COLO668 (cell line): ENCODE data around the gene STAT5A.
"Not testable (repeated sequence)": the region's sequence is repeated elsewhere in the genome, so short reads cannot be mapped to it uniquely, and the experiment has no call there.

Experiments
- DNase-seq: peaks from one replicate; lab custom pipeline; 2025; ENCODE audit not compliant: unreplicated experiment; lab: John Stamatoyannopoulos, UW

Gene STAT5A

DNA sequence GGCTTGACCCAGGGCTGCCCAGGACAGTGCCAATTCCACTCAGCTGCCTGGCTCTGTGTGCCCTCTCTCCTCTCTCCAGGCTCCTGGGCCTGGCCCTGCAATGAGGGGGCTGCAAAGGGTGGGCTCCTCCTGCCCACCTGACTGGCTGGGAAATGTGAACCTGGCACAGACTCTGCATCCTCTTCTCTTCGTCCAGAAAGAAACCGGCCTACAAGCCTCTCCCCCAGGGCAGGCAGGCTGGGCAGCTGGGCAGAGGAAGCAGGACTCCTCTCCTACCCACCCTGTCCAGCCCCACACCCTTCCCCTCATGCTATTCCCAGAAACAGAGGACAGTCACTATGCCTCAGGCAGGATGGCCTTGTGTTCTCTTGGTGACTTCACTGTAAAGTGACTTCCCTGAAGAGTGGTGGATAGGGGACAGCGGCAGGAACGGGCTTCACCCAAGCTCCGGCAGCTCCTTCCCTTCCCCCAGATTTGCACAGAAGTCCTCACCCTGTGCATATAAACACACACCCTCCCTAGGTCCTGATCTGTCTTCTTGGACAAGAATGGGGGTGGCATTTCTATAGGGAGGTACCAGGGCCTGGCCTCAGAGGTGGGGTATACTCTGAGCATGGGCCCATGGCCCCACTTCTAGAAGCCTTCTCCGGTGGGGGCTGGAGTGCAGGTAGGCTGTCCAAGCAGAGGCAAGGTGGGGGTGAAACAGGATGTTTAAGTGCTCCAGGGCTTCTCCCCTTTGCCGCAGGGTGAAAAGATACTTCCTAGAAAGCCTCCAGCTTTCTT, 4.9 kb upstream of the STAT5A start:
- no peak for DNase-seq

DNA sequence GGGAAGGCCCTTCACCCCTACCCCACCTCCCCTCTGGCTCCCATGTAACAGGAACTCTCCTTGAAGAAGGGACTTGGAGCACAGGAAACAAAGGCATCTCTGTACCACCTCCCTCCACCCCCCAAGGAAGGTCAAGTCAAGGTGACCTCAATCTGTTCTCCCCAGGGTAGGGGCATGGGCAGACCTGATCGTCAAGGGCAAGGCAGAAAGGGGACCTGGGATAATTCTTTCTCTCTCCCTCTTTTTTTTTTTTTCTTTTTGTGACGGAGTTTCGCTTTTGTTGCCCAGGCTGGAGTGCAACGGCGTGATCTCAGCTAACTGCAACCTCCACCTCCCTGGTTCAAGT, 4.3 kb upstream of the STAT5A start:
- DNase-seq = no peak

DNA sequence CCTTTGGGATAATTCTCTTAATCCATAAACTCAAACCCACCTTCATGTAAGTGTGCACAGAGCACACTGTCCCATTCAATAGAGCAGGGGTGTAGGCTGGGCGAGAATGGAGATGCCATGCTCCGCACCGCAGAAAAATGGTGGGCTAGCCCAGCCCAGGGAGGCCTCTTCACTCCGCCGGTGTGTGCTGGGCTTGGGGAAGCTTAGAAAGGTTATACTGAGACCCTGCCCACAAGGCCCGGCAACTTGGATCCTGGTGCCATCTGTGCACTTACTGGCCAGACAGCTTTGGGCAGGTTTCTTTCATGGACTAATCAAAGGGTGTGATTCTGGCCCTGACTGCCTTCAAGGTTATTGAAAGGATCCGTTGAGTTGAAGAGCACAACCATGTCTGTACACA, 3.7 kb upstream of the STAT5A start:
- no peak for DNase-seq

DNA sequence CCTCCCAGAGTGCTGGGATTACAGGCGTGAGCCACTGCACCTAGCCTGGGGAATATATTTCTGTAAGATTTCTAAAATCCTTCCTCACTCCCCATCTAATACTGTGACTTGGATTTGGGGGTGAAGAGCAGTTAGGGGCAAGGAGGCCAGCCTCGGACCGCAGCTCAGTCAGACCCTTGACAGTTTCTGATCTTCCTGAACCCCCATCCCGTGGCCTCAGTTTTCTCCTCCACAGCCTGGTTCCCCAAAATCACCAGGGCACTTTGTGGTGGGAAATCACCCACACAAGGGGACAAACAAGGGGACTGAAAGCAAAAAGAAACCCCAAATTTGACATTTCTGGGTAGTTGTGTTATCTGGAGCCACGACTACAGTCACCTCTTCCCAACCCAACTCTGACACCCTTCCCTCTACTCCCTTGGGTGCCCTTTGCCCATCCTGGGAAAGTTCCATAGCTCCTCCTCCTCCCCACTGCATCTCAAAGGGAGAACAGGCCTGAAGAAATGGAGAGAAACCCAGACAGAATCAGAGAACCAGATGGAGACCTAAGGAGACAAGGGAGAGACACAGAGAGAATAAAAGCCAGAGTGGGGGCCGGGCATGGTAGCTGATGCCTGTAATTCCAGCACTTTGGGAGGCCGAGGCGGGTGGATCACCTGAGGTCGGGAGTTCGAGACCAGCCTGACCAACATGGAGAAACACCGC, 2.8 kb upstream of the STAT5A start:
- DNase-seq = no peak

DNA sequence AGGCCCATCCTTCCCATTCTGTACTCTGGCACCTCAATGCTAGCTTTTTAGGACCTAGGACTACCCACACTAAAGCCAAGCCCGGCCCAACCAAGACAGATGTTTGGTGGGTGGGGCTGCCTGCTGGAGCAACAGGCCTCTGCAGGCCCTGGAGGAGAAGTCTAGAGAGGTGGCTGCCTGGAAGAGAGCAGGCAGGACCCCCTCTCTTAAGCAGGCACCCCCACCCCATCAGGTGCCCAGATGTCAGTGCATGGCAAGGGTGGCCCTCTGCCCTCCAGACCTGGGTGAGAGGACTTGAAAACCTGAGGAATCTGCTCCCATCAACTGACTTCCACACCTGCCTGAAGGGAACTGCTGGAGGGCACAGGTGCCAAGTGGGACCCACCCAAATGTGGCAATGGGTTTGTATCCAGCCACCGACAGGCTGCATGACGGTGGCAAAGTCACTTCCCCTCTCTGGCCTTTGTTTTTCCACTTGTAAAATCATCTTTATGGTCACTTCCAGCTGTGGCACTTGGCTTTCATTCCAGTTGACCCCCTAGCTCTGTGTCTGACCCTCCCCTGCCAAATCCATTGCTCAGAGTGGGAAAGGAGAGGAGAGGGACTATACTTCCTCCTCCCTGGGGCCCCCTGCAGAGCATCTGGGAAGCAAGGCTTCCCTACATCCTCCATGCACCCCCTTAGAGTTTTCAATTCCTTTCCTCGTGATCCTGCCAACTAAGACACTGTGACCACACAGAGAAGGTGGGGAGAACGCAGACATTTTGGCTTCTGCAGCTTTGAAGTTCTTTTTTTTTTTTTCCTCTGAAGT, 1.7 kb upstream of the STAT5A start:
- DNase-seq = no peak

DNA sequence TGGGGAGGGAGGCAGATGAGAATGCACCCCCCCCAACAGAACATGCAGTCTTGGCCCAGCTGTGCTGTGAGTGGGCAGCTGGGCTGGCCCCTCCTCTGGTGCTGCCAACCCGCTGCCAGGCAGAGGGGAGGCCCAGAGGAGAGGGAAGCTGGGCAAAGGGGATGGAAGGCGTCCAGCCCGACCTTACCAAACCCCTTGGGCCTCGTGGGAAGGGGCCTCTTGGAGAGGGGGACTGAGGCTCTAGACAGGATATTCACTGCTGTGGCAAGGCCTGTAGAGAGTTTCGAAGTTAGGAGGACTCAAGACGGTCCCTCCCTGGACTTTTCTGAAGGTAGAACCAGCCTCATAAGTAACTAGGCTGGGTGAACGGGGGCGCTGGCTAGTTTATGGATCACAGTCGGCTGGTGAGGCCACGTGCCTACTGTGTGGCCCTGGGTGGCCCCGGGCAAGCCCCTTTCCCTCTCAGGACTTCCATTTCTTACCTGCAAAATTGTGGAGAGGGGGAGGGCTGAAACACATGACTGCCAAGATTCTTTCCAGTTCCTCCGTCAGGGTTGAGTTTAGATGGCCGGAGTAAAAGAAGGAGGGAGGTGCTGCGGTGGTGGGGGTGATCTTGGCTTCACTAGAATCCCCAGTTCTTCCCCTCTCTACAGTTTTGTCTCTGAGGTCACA, 857 bp upstream of the STAT5A start:
- no peak for DNase-seq

DNA sequence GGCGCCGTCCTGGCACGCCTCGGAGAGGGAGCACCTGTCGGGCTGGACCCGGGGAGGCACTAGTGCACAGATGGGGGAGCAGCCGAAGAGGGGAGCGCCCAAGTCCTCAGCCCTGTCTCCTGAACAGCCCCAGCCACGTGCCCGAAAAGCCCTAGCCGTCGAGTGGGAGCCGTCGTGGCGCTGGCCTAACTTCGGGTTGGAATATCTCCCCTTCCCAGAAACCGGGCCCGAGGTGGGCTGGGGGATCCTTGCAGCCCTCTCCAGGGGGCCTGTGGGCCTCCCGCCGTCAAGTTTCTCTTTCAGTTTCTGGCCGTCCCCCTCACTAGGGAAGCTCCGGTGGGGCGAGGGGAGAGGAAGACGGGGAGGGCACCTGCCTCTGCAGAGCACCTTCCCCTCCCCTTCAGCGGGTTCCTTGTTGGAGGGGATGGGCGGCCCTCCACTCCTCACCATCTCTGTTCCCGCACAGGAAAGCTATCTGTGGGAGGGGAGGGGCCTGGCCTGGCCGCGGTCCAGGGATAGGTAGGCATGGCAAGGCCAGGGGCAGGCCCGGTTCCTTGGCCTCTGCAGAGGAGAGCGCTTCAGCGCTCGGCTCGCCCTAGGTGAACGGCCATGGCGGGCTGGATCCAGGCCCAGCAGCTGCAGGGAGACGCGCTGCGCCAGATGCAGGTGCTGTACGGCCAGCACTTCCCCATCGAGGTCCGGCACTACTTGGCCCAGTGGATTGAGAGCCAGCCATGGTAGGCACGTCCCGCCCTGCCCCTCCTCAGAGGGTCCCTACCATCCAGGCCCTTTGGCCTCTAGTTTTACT, 709 bp downstream of the STAT5A start:
- no peak for DNase-seq

DNA sequence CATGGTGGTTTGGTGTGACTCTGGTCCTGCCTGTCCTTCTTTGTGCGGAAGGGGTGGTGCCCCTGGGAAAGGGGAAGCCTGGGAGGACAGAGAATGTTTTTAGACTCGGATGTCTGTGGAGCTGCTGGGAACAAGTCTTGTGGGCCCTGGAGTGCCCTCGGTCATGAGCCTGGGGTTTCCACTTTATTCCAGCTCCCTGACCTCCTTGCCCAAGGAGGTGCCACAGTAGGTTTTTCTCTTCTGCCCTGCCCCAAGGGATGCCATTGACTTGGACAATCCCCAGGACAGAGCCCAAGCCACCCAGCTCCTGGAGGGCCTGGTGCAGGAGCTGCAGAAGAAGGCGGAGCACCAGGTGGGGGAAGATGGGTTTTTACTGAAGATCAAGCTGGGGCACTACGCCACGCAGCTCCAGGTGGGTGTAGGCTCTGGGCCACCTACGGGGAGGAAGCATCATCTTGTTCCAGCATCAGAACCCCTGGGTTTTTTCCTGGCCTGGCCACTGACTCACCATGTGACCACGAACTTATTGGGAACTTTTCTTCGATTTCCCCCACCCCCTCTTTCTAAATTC, 1.4 kb downstream of the STAT5A start:
- no peak for DNase-seq

DNA sequence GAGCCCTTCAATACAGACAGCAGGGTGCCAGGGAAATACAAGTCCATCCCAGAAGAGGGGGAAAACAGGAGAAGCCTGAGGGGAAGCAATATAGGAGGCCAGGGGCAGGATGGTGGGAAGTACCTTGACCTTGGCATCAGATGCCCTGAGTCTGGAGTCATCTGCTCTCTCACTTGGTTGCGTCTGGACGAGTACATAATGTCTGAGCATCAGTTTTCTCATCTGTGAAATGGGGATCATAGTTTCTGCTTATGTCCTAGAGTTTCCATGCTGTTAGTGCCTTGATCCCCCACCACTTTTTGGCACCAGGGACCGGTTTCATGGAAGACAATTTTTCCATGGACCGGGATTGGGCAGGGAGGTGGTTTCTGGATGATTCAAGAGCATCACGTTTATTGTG, 2.3 kb downstream of the STAT5A start:
- DNase-seq = no peak

DNA sequence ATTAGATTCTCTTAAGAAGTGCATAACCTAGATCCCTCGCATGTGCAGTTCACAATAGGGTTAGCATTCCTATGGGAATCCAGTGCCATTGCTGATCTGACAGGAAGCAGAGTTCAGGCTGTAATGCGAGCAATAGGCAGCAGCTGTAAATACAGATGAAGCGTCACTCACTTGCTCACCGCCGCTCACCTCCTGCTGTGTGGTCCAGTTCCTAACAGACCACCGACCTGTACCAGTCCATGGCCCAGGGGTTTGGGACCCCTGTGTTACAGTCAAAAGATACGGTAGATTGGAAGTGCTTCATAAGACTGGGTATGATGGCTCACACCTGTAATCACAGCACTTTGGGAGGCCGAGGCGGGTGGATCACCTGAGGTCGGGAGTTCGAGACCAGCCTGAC, 2.8 kb downstream of the STAT5A start:
- DNase-seq = no peak

DNA sequence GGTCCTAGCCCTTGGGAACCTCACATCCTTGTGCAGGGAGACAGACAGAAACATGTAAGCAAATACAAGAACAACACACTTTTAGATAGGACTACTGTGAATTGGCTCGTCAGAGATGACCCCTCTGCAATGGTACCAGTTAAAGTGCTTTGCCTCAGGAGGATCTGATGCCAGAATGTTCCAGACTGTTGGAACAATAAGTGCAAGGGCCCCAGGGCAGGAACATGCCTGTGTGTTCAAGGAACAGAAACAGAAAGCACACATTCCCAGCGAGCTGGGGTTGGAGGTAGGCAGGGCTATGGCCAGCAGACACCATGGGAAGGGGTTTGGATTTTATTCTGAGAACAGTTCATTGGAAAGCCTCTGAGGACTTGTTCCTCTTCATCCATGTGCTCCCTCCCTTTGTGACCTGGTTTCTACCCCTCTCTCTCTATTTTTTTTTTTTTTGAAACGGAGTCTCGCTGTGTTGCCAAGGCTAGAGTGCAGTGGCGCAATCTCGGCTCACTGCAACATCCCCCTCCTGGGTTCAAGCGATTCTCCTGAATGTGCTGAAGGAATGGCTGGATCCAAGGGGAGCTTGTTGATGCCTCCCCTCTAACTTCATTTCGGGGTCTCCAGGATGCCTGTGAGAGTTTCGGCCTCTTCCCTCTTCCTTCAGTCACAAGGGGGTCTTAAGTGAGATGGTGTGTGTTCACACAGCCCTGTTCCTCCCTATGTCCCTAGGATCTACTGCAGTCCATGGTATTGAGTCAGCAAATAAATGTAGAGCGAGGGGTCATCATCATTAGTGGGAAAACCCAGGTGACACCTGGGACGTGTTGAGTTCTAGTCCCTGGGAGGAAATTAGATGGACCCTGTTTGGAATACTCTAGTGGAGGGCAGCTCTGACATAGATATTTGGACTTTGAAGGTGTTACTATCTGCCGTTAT, 6.4 kb downstream of the STAT5A start:
- no peak for DNase-seq

DNA sequence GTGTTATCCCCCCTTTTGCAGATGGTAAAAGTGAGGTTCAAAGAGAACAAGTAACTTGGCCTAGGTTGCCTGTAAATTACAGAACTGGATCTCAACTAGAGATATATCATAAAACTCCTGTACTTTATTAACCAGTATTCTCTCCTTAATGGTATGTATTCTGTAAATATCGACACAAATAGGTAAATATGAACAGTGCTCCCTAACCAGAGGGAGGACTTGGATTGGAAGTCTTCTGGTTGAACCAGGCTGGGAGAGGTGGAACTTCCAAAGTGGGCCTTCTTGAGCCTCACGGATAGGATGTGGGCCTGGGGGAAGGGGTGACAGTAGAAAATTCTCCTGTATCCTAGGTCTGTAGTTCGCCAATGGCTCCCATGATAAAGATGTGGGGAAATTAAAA, 7.7 kb downstream of the STAT5A start:
- no peak for DNase-seq

DNA sequence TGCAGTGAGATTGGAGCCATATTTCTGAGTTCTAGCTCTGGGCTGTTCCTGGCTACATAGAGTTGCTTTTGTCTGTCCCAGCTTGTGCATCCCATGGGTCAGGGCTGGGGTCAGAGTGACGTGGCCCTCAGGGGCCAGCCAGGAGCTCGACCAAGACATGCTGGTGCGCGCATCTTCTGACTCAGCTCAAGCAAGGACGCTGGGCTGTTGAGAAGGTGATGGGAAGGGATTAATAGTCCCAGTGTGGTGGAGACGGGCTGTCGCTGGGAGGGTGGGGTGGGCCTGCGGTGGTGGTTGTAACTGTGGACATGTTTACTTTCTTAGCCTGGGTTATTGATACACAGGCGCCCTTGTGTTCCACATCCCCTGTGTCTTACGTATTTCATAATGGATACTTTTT, 9.5 kb downstream of the STAT5A start:
- not testable (repeated sequence) for DNase-seq

DNA sequence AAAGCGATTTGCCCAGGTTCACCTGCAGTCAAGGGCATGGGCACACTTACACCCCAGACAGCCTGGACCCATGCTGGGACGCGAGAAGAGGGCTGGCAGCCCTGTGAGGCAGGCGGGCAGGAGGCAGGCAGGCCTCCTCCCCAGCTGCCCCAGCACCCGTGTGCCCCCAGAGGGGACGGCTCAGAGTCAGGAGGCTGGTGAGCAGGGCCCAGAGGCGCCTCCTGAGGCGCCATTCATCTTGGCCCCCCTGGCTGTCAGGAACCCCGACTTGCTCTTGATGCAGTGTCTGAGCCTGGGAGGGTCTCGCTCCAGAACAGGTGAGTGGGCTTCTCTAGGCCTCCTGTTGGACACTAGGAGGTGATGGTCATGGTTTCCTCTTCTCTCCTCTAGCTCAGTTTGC, 11.1 kb downstream of the STAT5A start:
- not testable (repeated sequence) for DNase-seq

DNA sequence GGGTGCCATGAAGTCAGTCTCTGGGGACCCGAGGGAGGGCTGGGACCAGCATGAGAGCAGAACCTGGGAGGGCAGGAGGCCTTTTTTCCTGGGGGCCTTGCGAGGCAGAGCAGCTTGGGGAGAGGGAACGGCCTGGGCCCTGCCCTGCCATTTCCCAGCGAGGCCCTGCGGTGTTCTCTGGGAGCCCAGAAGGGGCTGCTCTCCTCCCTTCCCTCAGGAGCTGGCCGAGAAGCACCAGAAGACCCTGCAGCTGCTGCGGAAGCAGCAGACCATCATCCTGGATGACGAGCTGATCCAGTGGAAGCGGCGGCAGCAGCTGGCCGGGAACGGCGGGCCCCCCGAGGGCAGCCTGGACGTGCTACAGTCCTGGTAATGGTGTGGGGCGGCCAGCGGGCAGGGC, 11.6 kb downstream of the STAT5A start:
- not testable (repeated sequence) for DNase-seq

DNA sequence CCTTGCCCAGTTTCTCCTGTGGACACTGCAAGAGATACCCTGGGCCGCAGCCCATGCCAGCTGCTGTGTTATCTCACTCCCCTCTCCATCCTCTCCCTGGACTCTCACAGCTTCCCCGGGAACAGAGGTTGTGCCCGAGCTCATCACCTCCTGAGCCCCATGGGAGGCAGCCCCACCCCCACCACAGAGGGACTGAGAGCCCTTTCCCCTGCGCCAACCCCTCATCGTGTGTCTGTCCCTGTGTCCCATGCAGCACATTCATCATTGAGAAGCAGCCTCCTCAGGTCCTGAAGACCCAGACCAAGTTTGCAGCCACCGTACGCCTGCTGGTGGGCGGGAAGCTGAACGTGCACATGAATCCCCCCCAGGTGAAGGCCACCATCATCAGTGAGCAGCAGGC, 12.7 kb downstream of the STAT5A start:
- no peak for DNase-seq

DNA sequence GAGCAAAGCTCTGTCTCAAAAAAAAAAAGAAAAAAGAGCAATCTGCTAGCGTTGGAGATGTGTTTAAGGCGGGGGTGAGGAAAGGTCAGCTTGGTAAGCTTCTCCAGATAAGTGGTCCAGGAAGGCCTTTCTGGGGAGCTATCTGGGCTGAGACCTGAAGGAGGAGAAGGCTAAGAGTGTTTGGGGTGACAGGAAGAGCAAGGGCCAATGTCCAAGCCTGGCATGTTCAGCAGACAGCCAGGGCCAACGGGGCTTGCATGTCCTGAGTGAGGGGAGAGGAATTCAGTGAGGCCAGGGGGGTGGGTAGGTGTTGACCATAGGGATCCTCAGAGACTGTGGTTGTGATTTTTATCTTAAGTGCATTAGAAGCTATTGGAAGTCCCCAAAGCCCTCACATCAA, 15.4 kb downstream of the STAT5A start:
- no peak for DNase-seq

DNA sequence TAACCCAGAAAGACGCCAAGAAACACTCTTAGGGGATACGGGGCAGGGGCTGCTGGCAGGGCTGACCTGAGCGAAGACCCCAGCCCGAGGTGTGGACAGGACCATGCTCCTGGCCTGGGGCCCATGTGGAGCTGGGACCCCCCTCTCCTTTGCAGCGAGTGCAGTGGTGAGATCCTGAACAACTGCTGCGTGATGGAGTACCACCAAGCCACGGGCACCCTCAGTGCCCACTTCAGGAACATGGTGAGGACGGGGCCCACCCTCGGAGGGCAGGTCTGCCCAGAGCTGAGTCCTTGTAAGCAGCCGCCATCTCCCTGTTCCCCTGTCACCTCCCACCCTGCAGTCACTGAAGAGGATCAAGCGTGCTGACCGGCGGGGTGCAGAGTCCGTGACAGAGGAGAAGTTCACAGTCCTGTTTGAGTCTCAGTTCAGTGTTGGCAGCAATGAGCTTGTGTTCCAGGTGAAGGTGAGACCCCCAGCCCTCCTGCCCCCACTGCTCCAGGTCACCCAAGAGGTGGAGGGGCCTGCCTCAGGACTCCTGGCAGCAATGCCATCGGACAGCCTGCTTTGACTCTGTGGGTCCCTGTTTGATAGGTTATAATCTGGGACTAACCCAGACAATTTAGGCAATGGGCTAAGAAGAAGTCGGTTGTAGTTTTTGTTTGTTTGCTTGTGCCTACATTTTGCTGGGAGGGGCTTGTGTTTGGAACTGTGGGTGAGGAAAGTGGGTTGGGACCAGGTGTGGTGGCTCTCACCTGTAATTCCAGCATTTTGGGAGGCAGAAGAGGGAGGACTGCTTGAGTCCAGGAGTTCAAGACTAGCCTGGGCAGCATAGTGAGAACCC, 16.1 kb downstream of the STAT5A start:
- no peak for DNase-seq

DNA sequence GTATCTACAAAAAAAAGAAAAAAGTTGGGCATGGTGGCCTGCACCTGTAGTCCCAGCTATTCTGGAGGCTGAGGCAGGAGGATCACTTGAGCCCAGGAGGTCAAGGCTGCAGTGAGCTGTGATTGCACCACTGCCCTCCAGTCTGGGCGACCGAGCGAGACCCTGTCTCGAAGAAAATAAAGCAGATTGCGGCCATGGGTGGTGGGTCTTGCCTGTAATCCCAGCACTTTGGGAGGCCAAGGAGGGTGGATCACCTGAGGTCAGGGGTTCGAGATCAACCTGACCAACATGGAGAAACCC, 16.7 kb downstream of the STAT5A start:
- not testable (repeated sequence) for DNase-seq
